HG02840 (cell line): ENCODE measurements around the gene PPFIBP1.
"Not testable (repeated sequence)": the region's sequence is repeated elsewhere in the genome, so short reads cannot be mapped to it uniquely, and the experiment has no call there.

Experiments used
- ATAC-seq: cut with Tn5 transposase; IDR thresholded peaks from one replicate; pipeline ENCODE4 v1.9.1; 2021; ENCODE audit warnings: mild to moderate bottlenecking, moderate library complexity, moderate number of reproducible peaks; ENCODE audit not compliant: unreplicated experiment, low FRiP score

The PPFIBP1 gene

DNA sequence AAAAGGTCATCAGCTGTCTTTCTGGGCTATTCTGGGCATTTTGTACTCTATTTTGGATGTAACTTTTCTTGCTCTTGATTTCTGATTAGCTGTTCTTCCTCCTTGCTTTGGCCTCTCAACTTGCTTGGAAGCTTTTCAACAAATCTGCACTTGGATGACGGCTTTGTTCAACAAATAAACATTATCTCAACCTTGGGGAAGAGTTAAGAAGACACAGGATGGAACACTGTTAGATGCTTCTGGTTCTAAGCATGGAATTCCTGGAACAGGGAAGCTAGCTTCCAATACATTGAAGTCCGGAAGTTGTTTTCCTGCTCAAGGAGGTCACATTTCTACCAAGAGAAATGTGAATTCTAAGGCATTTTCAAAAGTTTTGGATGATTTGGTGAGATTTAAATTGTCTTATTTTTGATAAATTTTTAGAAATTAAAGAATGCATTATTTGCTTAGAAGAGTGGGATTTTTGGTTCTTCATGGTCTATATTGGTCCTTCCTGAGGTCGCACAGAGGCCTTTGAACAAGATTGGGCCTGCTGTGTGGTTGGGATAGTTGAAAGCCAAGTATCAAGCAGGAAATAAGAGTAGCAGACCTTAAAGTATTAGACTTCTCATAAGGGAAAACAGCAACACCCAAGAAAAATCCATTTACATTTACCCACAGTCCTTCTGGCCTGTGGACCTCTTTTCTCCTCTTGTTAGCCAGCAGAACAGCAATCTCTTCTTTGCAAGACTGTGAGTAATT, 59.2 kb downstream of the PPFIBP1 start:
- ATAC-seq: no peak

DNA sequence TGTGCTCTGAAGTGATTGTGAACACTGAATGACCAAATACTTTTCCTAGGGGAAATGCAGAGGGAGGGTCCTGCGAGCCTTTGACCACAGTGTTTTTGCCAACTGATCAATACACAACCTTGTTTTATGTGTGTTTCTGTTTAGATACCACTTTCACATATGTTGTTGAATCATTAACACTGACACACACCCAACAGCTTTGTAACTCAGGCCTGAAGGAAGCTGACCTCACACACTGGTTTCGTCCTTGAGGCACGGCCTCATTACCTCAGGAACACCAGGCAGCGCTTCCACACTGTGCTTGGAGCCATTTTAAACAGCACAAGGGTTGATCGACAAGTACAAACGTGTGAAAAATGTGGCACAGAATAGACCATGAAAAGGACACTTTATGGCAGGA, 60.0 kb downstream of the PPFIBP1 start:
- ATAC-seq: no peak

DNA sequence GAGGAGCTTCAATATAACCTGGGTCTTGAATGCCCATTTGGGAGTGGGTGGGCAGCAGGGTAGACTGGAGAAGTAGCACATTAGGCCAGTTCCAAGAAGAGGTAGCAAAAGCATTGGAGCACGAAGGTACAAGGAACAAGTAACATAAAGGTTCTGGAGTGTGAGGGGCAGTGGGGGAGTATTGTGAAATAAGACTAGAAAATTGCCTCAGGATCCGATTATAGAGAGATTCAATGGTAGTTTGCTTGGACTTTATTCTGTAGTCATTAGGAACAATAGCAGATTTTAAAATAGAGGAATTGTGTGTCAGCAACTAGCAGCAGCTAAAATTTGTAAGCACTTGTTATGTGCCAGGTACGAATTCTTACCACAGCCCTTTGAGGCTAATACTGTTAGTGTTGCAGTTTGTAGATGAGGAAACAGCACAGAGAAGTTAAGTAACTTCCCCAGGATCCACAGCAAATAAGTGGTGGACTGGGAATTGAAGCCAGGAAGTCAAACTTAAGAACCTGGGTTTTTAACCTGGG, 61.8 kb downstream of the PPFIBP1 start:
- ATAC-seq: no peak

DNA sequence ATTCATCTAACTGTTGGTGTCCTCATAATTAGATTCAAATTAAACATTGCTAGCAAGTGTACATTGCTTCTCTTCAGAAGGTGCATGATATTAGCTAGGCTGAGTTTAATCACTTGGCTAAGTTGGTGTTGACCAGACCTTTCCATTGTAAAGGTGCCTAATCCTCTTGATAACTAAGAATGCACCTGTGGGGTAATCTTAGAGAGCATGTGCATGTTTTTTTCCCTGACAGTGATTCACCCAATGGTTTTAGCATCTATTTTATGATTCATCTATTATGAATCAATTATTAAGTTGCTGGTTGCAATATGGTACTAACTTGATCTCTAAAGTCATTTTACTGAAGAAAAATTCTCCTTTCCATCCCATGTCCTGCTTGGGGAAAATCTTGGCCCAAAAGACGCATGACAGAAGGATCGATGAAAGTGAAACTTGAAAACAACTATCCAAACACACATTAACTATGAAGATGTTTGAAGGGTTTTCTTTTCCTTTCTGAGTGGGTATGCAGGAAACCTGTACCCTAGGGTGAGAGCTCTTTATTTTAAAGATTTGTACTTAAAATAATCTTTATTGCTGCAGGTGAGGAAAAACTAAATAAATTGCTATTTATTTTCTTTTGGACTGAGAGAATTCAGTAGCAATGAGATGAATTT, 64.2 kb downstream of the PPFIBP1 start:
- not testable (repeated sequence) for ATAC-seq

DNA sequence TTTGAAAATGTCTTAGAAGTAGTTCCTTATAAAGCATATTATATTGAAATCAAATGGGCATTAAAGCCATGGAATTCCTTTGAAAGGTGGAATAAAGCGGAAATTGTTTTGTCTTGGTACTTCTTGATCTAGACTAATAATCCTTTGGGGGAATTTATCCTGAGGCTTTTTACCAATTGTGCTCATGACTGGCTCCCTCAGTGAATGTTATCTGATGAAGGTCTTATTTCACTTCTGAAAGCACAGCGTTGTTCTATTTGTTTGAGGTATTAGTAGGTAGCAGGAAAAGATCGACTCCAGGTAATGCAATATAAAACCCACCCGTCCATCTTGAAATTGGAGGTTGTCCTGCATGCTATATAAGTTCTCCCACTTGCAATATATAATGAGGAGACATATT, 64.8 kb downstream of the PPFIBP1 start:
- ATAC-seq: no peak

DNA sequence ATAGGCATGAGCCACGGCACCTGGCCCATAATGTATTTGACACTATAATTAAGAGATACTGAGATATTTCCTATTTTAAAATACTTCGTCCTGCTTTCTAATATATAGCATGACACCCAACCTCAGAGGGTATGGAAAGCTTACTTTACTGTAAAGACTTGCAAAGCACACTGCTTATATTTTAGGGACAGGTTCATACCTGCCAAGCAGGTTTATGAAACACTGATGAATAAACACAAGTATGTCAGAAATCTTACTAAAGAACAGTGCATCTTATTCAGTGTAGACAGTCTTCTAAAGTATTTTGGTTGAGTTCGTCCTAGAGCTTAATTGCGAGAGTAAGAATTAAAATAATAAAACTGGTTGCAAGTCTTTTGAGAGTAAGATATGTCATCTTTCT, 65.4 kb downstream of the PPFIBP1 start:
- ATAC-seq: no peak

DNA sequence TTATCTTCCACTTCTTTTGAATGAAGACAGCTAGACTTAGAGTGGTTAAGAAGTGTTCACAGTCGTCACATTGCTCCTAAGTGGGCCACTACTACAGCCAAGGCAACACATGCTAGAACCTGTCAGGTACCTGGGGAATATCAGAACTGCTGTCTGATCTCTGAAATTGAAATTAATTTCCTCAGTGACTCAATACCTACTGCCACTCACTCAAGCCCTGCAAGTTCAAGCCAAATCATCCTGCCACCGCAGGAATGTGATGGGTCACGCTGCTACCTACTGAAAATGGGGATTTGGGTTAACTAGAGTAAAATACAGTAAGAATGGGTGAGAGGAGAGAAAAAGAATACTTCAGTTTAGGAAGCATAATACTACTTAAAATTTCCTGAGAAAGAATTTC, 67.7 kb downstream of the PPFIBP1 start:
- not testable (repeated sequence) for ATAC-seq

DNA sequence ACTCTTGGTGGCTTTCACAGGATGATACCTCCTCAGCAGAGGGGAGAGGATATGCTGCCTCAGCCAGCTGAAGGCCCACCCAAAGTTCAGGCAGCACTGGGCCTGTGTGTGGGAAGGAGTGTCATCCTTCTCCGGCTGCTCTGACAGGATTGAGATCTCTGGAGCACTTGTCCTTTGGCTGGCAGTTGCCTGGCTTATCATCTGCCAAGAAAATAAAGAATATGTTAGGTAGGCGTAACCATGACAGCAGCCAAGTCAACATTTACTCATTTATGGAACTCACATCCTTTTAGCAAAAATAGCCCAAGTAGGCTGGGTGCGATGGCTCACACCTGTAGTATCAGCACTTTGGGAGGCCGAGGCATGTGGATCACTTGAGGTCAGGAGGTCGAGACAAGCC, 68.5 kb downstream of the PPFIBP1 start:
- ATAC-seq: no peak

DNA sequence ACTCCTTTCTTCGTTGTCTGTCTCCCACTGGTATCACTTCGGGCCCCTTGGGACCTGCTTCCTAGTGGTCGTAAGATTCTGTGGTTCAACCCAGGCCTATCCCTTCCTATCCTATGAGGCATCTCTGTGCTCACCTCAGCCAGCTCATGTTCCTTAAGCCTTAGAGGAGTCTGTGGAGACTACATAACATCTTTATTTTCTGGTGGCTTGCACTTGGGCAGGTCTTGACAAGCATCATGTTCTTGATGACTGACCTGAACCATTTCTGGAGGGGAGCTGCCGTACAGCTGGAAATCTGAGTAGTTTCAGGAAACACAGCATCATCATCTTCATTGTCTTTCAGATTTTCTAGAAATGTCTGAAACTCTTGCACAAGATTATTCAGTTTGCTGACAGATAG, 69.3 kb downstream of the PPFIBP1 start:
- no peak for ATAC-seq

DNA sequence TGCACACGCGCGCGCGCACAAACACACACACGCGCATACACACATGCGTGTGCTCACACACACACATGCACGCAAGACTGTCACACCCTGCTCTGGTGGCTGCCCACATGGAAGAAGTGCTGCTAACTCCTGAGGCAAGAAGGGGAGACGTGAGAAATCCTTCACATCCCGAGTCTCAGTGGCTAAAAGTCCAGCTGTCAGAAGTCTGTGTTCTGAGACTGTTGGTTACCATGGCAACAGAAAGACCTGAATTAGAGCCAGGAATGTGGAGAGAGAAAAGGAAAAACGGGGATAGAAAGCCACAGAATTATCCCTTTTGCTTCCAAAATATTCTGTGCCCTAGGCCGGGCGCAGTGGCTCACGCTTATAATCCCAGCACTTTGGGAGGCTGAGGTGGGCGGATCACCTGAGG, 71.2 kb downstream of the PPFIBP1 start:
- ATAC-seq: no peak

DNA sequence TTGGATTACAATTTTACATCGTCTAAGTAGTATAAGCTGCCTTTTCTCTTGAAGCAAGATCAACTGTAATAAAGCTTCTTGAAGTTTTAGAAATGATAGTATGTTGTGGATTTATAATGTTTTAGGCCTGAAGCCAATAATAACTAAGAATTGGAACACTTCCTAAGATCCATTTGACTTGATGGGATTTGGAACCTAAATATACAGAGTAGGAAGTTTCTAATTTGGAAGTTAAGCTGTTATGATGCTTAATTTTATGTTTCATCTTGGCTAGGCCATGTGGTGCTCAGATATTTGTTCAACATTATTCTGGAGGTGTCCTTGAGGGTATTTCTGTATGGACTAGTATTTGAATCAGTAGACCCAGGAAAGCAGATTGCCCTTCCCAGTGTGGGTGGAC, 74.9 kb downstream of the PPFIBP1 start:
- ATAC-seq: not testable (repeated sequence)

DNA sequence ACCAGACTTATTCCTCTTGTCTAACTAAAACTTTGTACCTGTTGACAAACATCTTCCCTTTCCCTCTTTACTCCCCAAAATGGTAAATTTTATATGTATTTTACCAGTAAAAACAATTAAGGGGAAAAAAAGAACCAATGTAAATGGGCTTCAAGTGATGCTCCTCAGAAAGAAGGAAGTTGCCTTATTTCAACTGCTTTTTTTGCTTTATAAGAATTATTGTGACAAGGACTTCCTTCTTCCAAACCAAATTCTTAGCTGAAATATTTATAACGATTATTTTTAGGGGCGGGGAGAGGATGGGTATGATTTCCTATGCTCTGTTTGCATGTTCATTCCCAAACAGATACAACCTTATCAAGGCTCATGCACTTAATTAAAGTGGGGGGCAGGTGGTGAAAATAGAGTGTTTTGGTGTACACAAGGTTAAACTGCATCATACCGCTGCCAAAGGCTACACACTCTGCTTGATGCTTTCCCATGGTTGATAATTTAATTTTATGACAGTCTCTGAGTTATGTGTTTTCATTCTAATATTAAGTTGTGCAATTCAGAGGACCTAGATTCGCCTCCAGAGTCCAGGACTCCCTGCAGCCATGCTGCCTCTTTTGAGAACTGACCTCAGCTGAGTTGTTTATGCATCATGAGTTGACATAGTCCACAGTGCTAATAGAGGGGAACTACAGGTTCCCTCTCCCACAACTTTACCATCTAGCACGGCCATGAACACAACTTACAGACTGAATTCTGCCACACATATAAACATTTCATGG, 77.2 kb downstream of the PPFIBP1 start:
- ATAC-seq: not testable (repeated sequence)

DNA sequence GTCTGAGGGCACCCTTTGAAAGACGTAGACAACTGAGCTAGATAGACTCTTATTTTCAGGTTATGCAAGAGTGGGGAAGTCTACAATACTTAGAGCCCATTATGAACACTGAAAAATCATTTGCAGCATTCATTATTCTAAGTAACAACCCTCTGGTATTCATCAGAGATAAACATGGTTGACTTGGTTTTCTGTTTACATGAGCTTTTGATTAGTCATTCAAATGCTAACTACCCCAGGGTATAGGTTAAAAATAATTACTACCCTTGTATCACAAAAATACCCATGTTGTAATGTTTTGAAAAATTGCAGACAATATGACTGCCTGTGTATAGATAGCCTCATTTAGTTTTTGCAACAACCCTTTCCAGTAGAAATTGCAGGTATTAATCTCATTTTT, 78.5 kb downstream of the PPFIBP1 start:
- ATAC-seq: no peak

DNA sequence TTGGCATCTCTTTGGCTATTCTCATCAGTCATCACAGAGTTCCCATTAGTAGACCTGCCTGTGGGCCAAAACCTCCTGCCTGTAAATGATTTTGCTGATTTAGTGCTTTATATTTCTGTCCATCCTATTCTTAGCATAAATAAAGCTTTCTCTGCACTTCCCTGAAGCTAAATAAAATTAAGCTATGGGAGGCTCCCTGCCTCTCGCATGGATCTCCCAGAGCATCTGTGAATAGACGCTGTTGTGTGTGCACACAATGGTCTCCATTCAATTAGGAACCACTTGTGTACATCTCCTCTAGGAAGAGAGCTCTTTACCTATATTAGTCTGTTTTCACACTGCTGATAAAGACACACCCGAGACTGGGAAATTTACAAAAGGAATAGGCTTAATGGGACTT, 80.4 kb downstream of the PPFIBP1 start:
- ATAC-seq: no peak

DNA sequence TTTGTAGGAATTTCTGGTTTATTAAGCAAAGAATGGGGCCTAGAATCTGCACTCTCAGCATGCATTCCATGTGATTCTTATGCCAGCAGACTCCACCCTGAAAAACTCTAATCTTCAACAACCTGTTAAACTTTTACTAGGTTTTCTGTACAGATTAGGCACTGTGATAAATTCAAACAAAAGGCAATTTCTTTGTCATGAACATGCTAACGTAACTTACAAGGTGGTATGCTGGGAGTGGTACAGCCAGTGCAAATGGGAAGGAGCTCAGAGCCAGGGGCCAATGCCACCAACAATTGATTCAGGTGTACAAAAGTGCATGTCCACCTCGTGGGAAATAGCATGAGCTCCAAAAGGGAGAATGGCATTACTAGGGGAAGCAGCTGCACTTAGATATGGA, 83.0 kb downstream of the PPFIBP1 start:
- ATAC-seq: no peak

DNA sequence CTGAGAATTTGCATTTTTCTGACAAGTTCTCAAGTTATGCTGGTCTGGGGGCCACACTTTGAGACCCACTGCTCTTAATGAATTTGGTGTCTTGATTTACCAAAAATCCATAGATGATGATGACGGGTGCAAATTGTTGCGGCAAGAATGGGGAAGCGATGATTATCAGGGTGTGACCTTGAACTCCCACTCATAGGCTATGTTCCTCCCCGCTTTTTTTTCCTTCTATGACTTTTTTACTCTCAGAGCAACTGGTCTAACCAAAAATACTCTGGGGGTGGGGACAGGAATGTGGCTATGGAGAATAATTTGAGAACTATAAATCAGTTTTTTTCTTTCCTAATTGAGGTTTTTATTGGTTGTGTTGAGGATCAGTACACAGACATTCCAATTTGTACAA, 83.6 kb downstream of the PPFIBP1 start:
- ATAC-seq: no peak

DNA sequence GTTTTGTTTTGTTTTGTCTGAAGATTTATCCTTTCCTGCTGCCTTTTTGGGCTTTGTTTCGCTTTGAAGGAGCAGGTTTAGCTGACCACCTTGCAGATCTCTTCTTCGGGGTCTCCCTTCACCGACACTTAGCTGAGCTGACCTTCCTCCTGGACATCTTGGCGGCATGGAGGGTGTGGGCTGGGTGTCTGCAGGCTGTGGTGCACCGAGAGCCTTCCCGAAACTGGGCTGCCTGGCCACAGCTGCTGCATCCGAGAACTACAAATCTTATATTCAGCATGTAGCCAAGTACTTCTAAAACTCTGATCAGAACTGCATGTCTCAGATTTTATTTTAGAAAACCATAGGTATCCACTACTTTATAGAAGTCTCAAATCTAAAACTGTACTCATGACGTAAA, 84.9 kb downstream of the PPFIBP1 start:
- ATAC-seq: no peak

DNA sequence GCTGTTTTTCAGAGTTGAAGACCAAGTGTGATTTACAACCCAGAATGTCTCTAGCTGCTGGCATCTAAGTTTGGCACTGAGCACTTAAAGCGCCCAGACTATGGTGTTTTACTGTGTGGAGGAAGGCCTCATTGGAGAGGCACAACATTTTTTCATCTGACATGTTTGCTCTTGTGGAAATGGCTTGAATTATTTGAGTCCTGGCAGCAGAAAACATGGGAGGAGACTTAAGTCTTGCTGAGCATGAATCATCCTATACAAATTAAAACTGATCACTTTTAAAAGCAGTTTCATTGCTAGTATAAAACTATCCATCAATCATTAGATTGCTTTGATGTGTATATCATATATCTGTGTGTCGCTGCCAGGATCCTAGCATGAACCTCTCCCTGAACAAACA, 86.4 kb downstream of the PPFIBP1 start:
- no peak for ATAC-seq

DNA sequence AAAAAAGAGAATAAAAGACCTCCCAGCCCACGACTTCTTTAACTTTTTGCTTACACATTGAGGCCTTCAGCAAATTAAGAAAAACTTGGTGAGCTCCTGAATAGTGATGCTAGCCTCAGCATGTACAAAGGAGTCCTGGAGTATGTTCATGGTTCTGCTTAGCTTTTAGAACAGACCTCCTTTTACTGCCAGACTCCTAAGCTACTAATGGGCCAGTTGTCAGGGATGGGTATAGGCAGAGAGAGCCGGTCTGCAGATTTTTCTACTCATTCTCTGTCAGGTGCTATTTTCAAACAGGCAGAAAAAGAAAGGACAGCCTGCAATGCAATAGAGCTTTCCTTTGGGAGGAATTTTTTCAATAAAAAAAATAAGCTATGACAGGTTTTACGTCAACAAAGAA, 90.4 kb downstream of the PPFIBP1 start:
- no peak for ATAC-seq

DNA sequence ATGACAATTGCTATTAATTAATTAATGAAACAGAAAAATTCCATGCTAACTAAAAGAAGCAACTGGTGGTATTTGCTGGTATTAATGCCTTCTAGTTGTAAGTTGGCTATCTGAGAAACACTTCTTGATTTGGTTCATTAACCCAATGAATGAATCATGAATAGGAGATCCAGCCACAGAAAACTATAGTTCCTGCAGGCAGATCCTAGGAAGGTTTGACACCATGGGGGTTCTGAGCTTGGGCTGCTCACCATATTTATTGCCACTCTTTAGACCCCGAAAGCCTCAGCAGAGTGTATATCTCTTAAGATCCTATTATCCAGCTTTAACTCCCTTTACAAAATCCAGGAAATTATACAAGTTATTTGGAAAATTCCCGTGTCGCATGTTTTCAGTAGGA, 90.9 kb downstream of the PPFIBP1 start:
- no peak for ATAC-seq

DNA sequence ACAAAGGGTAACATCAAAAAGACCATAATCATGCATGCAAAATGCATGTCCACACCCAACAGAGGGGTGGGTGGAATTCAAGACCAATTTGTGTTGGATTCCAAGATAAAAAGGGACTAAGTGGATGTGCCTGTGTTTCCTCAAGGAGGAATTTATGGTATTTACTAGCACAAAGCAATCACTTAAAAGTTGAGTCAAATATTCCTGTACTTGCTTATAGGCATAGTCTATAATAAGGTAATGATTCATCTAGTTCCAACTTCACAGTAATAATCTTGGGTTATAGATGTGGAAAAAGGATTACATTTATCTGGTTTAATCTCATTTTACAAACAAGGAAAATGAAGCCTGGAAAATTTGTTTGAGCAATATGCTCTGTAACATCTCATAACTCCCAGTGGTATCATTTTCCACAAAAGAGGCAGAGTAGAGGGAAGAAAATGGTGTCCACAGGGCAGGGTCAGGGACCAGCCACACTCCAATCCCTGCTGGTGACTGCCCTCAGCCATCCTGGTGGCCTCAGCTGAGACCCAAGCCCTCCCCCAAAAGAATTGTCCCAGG, 91.4 kb downstream of the PPFIBP1 start:
- ATAC-seq: no peak
